Smooth muscle cell (in vitro differentiated cells): ENCODE measurements around the gene NAV2. TPM values are rescaled to one million over a fixed set of nuclear protein-coding genes. Genes with fewer than 3 reads are reported as not detected.

Source experiments
- DNase-seq: peaks from one replicate; lab custom pipeline; 2025; ENCODE audit not compliant: unreplicated experiment; lab: John Stamatoyannopoulos, UW
- H2AFZ ChIP-seq: fragments of 200-600 bp; sonication (generic); 2 replicates; pipeline ENCODE4 v1.6.0; 2016; ENCODE audit warnings: antibody characterized with exemption, low read depth, mild to moderate bottlenecking
- H3F3A ChIP-seq: fragments of 200-600 bp; sonication (generic); 2 replicates; pipeline ENCODE4 v1.6.0; 2017; ENCODE audit warnings: antibody characterized with exemption, low read depth
- H3K27ac ChIP-seq: fragments of 200-600 bp; sonication (generic); 2 replicates; pipeline ENCODE4 v1.5.1; 2016; ENCODE audit warnings: low read depth, mild to moderate bottlenecking
- H3K27me3 ChIP-seq: fragments of 200-600 bp; sonication (generic); 2 replicates; pipeline ENCODE4 v1.6.1; 2016; ENCODE audit warnings: low read depth, mild to moderate bottlenecking
- H3K36me3 ChIP-seq: fragments of 200-600 bp; sonication (generic); 2 replicates; pipeline ENCODE4 v1.5.1; 2016; ENCODE audit warnings: low read depth
- H3K4me1 ChIP-seq: fragments of 200-600 bp; sonication (generic); 2 replicates; pipeline ENCODE4 v1.5.1; 2016; ENCODE audit warnings: low read depth
- H3K4me2 ChIP-seq: fragments of 200-600 bp; sonication (generic); 2 replicates; pipeline ENCODE4 v1.6.0; 2016; ENCODE audit warnings: mild to moderate bottlenecking
- H3K4me3 ChIP-seq: fragments of 200-600 bp; sonication (generic); 2 replicates; pipeline ENCODE4 v1.5.1; 2016; ENCODE audit warnings: mild to moderate bottlenecking
- H3K79me2 ChIP-seq: fragments of 200-600 bp; sonication (generic); 2 replicates; pipeline ENCODE4 v1.6.0; 2016; ENCODE audit warnings: low read depth, mild to moderate bottlenecking
- H3K9ac ChIP-seq: fragments of 200-600 bp; sonication (generic); 2 replicates; pipeline ENCODE4 v1.6.0; 2016; ENCODE audit warnings: low read depth
- H3K9me3 ChIP-seq: fragments of 200-600 bp; sonication (generic); replicated peaks from 2 replicates; pipeline ENCODE4 v1.5.1; 2016; ENCODE audit warnings: low read depth
- H4K20me1 ChIP-seq: fragments of 200-600 bp; sonication (generic); 2 replicates; pipeline ENCODE4 v1.6.0; 2016; ENCODE audit warnings: low read depth
- CTCF ChIP-seq: fragments of 200-600 bp; sonication (generic); IDR thresholded peaks from 2 replicates; pipeline ENCODE4 v1.5.1; 2017; ENCODE audit warnings: borderline replicate concordance, mild to moderate bottlenecking, antibody characterized with exemption; ENCODE audit not compliant: insufficient read depth, poor library complexity, severe bottlenecking
- WGBS: methylation state at CpG from one replicate; pipeline ENCODE4 v1.1.7; 2016; ENCODE audit warnings: low lambda C conversion rate; 5-methylcytosine and 5-hydroxymethylcytosine counted together
- polyA plus RNA-seq: library from polyadenylated mRNA; unstranded; fragments of >200 nt; fragmentation: Nextera tagmentation; extraction: Ambion mirVana; gene quantifications from 2 replicates; pipeline ENCODE4 v1.2.1, GENCODE V29; 2016
- total RNA-seq: library from RNA; depleted of rRNA; stranded (reverse); fragments of >200 nt; gene quantifications from 2 replicates; pipeline ENCODE4 v1.2.3, GENCODE V29; 2014

Gene NAV2
- total and polyA plus RNA-seq, 2 experiments from 2014 or later: 14.1 to 67.5 TPM

GRCh38 chr11:19832901-19833300, 120.3 kb downstream of the NAV2 start:
- no peaks in the 10 kb centered on the region for H3F3A ChIP-seq
- no peak for TF ChIP-seq CTCF
- H3K27me3 ChIP-seq: no peaks in the 10 kb centered on the region
- H4K20me1 ChIP-seq: no peaks in the 10 kb centered on the region
- peaks cover 3% of the 10 kb centered on the region for H3K36me3 ChIP-seq
- H2AFZ ChIP-seq: no peak overlapping the region
- no peak overlapping the region for H3K27ac ChIP-seq
- no peaks in the 10 kb centered on the region for H3K9me3 ChIP-seq
- no peaks in the 10 kb centered on the region for H3K79me2 ChIP-seq
- DNase-seq: no peak
- H3K4me1 ChIP-seq: peaks cover 6% of the 10 kb centered on the region
- no peak overlapping the region for H3K4me2 ChIP-seq
- WGBS: 82% methylated on average over 3 of the region's 3 CpGs
- no peak overlapping the region for H3K4me3 ChIP-seq
- H3K9ac ChIP-seq: no peak overlapping the region

- Histone ChIP-seq H2AFZ (no peak overlapping the region), H3F3A (no peaks in the 10 kb centered on the region), H3K36me3 (peaks cover 3% of the 10 kb centered on the region), H3K9me3 (no peaks in the 10 kb centered on the region), H3K27me3 (no peaks in the 10 kb centered on the region), H3K4me2 (no peak overlapping the region), H3K79me2 (no peaks in the 10 kb centered on the region), H4K20me1 (no peaks in the 10 kb centered on the region), H3K27ac (no peak overlapping the region), H3K4me3 (no peak overlapping the region), H3K9ac (no peak overlapping the region), H3K4me1 (peaks cover 6% of the 10 kb centered on the region)
- no peak for DNase-seq
- no peak for TF ChIP-seq CTCF
These were observed 122.1 kb downstream of the NAV2 start for GRCh38 chr11:19834771-19835170.

- DNase-seq: no peak
These were observed 124.0 kb downstream of the NAV2 start for GRCh38 chr11:19836666-19837065.

More at GRCh38 chr11:19836666-19837065, 124.0 kb downstream of the NAV2 start:
- peaks cover 3% of the 10 kb centered on the region for H3K36me3 ChIP-seq
- H3K27me3 ChIP-seq: no peaks in the 10 kb centered on the region
- 100% methylated on average over 2 of the region's 2 CpGs for WGBS
- no peaks in the 10 kb centered on the region for H3K79me2 ChIP-seq
- H3K9me3 ChIP-seq: no peaks in the 10 kb centered on the region
- TF ChIP-seq CTCF: no peak
- no peak overlapping the region for H2AFZ ChIP-seq
- no peaks in the 10 kb centered on the region for H3F3A ChIP-seq
- H3K4me3 ChIP-seq: no peak overlapping the region
- peaks cover 6% of the 10 kb centered on the region for H3K4me1 ChIP-seq
- H3K9ac ChIP-seq: no peak overlapping the region
- no peaks in the 10 kb centered on the region for H4K20me1 ChIP-seq
- no peak overlapping the region for H3K27ac ChIP-seq
- H3K4me2 ChIP-seq: no peak overlapping the region
